ENCODE results near the gene MEIS3.

MEIS3 gene

GRCh38 chr19:47435196-47435595 lies 15.9 kb upstream of the MEIS3 start:
- DNase-seq, result no peak

GRCh38 chr19:47434088-47434487 lies 14.8 kb upstream of the MEIS3 start:
- DNase-seq, result no peak

- DNase-seq, result peak; percentile 22
Measured at GRCh38 chr19:47433121-47433520, 13.8 kb upstream of the MEIS3 start.

GRCh38 chr19:47432499-47432898 lies 13.2 kb upstream of the MEIS3 start:
- DNase-seq, result no peak

- DNase-seq, result no peak
Measured at GRCh38 chr19:47432091-47432490, 12.8 kb upstream of the MEIS3 start.

GRCh38 chr19:47430041-47430802 lies 10.9 kb upstream of the MEIS3 start:
- peak; percentile 56 for DNase-seq

GRCh38 chr19:47429140-47429793 lies 9.9 kb upstream of the MEIS3 start:
- no peak for DNase-seq

GRCh38 chr19:47428177-47428894 lies 9.0 kb upstream of the MEIS3 start:
- peak; percentile 88 for DNase-seq

- peak; percentile 63 for DNase-seq
Measured at GRCh38 chr19:47427241-47428176, 8.2 kb upstream of the MEIS3 start.

GRCh38 chr19:47423203-47423882 lies 4.0 kb upstream of the MEIS3 start:
- DNase-seq, result no peak

- no peak for DNase-seq
Measured at GRCh38 chr19:47422417-47423163, 3.3 kb upstream of the MEIS3 start.

GRCh38 chr19:47421844-47422395 lies 2.6 kb upstream of the MEIS3 start:
- DNase-seq, result no peak

- no peak for DNase-seq
Measured at GRCh38 chr19:47421244-47421786, 2.0 kb upstream of the MEIS3 start.

GRCh38 chr19:47419789-47420188 lies 462 bp upstream of the MEIS3 start:
- no peak for DNase-seq

- no peak for DNase-seq
Measured at GRCh38 chr19:47418692-47419029, 666 bp downstream of the MEIS3 start.

- no peak for DNase-seq
Measured at GRCh38 chr19:47417746-47418691, 1.3 kb downstream of the MEIS3 start.

- DNase-seq, result no peak
Measured at GRCh38 chr19:47417107-47417745, 2.1 kb downstream of the MEIS3 start.

GRCh38 chr19:47416643-47416985 lies 2.7 kb downstream of the MEIS3 start:
- no peak for DNase-seq

GRCh38 chr19:47415953-47416642 lies 3.2 kb downstream of the MEIS3 start:
- DNase-seq, result no peak
